Sigmoid colon (tissue), 4 donors: ENCODE results near the gene FAM124B.

Source experiments
- POLR2A ChIP-seq, 2 donors: fragments of 450-650 bp; IDR thresholded peaks; one replicate each; pipeline ENCODE4 v1.6.1; 2016; ENCODE audit warnings: antibody characterized with exemption in 2 of 2, mild to moderate bottlenecking in 2 of 2, moderate library complexity in 2 of 2
- POLR2AphosphoS5 ChIP-seq, 4 donors: sonication (generic); formaldehyde crosslinking; IDR thresholded peaks; one replicate each; pipeline ENCODE4 v1.6.1; 2017; ENCODE audit warnings: antibody characterized with exemption in 4 of 4
- TF ChIP-seq, protein P1 (sequence below), 4 experiments: fragments of 450-650 bp in 3 of 4; fragments of 200-600 bp in 1 of 4; IDR thresholded peaks; one replicate each; pipeline ENCODE4 v1.5.1; 2016 to 2019; ENCODE audit warnings: antibody characterized with exemption in 4 of 4, mild to moderate bottlenecking in 3 of 4, moderate library complexity in 2 of 4

DNA sequence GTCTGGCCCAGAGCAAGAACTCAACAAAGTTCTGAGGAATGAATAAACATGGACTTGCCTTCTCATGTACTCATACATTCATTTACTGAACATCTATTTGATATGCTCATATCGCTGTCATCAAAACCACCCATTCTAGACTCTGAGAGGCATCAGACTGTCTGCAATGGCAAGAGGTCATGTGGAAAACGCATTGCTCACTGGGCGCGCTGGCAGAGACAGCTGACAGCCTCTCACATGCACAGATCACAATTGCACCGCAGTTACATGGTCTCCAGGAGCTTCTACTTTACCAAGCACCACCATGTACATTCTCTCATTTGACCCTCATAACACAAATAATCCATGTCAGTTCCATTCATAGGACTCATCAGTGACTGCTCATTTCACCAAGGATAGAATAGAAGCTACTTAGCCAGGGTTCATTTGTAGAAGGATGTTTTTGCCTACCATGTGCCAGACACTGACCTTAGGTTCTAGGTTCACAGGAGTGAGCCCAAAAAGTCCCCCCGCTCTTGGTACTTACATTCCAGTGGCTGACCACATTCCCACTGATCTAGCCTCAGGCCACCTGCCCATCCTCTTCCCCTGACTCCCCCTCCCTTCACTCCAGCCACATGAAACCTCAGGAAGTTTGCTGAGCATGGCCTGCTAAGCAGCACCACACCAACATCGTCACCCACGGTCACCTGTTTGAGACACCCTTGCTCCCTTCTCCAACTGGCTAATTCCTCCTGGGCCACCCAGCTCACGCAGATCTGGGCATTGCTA, 6.1 kb downstream of the FAM124B start:
- TF ChIP-seq, protein P1, sequence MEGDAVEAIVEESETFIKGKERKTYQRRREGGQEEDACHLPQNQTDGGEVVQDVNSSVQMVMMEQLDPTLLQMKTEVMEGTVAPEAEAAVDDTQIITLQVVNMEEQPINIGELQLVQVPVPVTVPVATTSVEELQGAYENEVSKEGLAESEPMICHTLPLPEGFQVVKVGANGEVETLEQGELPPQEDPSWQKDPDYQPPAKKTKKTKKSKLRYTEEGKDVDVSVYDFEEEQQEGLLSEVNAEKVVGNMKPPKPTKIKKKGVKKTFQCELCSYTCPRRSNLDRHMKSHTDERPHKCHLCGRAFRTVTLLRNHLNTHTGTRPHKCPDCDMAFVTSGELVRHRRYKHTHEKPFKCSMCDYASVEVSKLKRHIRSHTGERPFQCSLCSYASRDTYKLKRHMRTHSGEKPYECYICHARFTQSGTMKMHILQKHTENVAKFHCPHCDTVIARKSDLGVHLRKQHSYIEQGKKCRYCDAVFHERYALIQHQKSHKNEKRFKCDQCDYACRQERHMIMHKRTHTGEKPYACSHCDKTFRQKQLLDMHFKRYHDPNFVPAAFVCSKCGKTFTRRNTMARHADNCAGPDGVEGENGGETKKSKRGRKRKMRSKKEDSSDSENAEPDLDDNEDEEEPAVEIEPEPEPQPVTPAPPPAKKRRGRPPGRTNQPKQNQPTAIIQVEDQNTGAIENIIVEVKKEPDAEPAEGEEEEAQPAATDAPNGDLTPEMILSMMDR (IDR thresholded peaks at IDR 0.05): no peak
- TF ChIP-seq POLR2A (IDR thresholded peaks at IDR 0.05): no peak
- TF ChIP-seq POLR2AphosphoS5 (IDR thresholded peaks at IDR 0.05): no peak
